Osteoblast (primary cell): ENCODE measurements around the gene PTF1A. TPM values are rescaled to one million over a fixed set of nuclear protein-coding genes. Genes with fewer than 3 reads are reported as not detected.

Experiments
- DNase-seq: peaks from one replicate; pipeline ENCODE4 v3.0.0; 2011; ENCODE audit warnings: low spot score, mixed read lengths; ENCODE audit not compliant: insufficient read length; ENCODE audit errors: missing footprints
- H2AFZ ChIP-seq: 2 replicates; pipeline ENCODE4 v1.6.0; 2011; ENCODE audit warnings: mild to moderate bottlenecking, low read length
- H3K27ac ChIP-seq: 2 replicates; pipeline ENCODE4 v1.5.1; 2011; ENCODE audit warnings: mild to moderate bottlenecking, low read depth, low read length, moderate library complexity
- H3K27me3 ChIP-seq: 2 replicates; pipeline ENCODE4 v1.6.0; 2012; ENCODE audit warnings: mild to moderate bottlenecking, control low read depth, inconsistent platforms, low read length, moderate library complexity; ENCODE audit not compliant: insufficient read depth
- H3K36me3 ChIP-seq: 2 replicates; pipeline ENCODE4 v1.5.1; 2011; ENCODE audit warnings: mild to moderate bottlenecking, low read length, control low read depth, moderate library complexity; ENCODE audit not compliant: insufficient read depth
- H3K4me1 ChIP-seq: 2 replicates; pipeline ENCODE4 v1.5.1; 2011; ENCODE audit warnings: mild to moderate bottlenecking, low read length, control low read depth, moderate library complexity; ENCODE audit not compliant: insufficient read depth
- H3K4me2 ChIP-seq: 2 replicates; pipeline ENCODE4 v1.6.0; 2011; ENCODE audit warnings: mild to moderate bottlenecking, low read length; ENCODE audit not compliant: insufficient read depth
- H3K4me3 ChIP-seq: fragments of 200-600 bp; sonication (generic); 3 replicates; pipeline ENCODE4 v1.5.1; 2012; ENCODE audit warnings: mild to moderate bottlenecking, low read length, inconsistent platforms; ENCODE audit not compliant: insufficient read depth
- H3K79me2 ChIP-seq: 2 replicates; pipeline ENCODE4 v1.6.0; 2012; ENCODE audit warnings: mild to moderate bottlenecking, low read length, control low read depth, inconsistent platforms; ENCODE audit not compliant: insufficient read depth
- H3K9me3 ChIP-seq: 2 replicates; pipeline ENCODE4 v1.5.1; 2011; ENCODE audit warnings: low read depth, low read length, control low read depth
- H4K20me1 ChIP-seq: 2 replicates; pipeline ENCODE4 v1.6.0; 2012; ENCODE audit warnings: mild to moderate bottlenecking, low read length, control low read depth; ENCODE audit not compliant: insufficient read depth
- total RNA-seq: library from RNA; depleted of rRNA; stranded (reverse); fragments of >200 nt; gene quantifications from 2 replicates; pipeline ENCODE4 v1.2.3, GENCODE V29; 2012
- TF ChIP-seq, protein P1 (sequence below): IDR thresholded peaks from 2 replicates; pipeline ENCODE4 v1.5.1; 2011; ENCODE audit warnings: mild to moderate bottlenecking, low read depth, low read length, moderate library complexity; ENCODE audit errors: extremely low read depth

PTF1A gene
- total RNA-seq, 1 donor, result not detected

DNA sequence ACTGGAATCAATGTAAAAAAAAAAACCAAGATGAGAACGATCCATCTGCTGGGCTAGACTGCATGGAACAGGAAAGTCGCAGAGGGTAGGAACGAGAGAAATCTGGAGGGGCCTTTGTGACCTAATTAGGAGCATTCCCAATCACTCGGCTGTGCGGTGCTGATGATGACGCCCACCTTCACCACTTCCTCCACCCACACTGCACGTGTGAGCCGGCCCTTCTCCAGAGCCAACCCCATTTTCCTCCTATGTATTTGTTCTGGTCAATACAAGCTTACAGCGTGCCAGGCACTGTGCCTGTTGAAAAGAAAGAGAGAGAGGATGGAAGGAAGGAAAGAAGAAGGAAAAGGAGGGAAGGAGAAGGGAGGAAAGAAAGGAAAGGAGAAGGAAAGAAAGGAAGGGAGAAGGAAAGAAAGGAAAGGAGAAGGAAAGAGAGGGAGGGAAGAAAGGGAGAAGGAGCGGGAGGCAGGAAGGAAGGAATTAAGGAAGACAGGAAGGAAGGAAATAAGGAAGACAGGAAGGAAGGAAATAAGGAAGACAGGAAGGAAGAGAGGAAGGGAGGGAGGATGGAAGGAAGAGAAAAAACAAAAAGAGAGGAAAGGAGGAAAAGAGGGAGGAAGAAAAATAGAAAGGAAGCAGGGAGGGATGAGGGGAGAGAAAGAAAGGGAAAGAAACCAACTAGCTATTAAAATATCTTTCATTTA is 35.5 kb upstream of the PTF1A start:
- H3K4me2 ChIP-seq, result no peak overlapping the region
- H2AFZ ChIP-seq, result no peak overlapping the region
- no peaks in the 10 kb centered on the region for H4K20me1 ChIP-seq
- no peaks in the 10 kb centered on the region for H3K79me2 ChIP-seq
- H3K27me3 ChIP-seq, result no peaks in the 10 kb centered on the region
- H3K27ac ChIP-seq, result no peak overlapping the region
- no peak overlapping the region for H3K4me3 ChIP-seq
- H3K36me3 ChIP-seq, result no peaks in the 10 kb centered on the region
- H3K9me3 ChIP-seq, result no peaks in the 10 kb centered on the region
- H3K4me1 ChIP-seq, result peaks cover 6% of the 10 kb centered on the region
- peak; percentile 44 for DNase-seq
- TF ChIP-seq, protein P1, sequence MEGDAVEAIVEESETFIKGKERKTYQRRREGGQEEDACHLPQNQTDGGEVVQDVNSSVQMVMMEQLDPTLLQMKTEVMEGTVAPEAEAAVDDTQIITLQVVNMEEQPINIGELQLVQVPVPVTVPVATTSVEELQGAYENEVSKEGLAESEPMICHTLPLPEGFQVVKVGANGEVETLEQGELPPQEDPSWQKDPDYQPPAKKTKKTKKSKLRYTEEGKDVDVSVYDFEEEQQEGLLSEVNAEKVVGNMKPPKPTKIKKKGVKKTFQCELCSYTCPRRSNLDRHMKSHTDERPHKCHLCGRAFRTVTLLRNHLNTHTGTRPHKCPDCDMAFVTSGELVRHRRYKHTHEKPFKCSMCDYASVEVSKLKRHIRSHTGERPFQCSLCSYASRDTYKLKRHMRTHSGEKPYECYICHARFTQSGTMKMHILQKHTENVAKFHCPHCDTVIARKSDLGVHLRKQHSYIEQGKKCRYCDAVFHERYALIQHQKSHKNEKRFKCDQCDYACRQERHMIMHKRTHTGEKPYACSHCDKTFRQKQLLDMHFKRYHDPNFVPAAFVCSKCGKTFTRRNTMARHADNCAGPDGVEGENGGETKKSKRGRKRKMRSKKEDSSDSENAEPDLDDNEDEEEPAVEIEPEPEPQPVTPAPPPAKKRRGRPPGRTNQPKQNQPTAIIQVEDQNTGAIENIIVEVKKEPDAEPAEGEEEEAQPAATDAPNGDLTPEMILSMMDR, result no peak

DNA sequence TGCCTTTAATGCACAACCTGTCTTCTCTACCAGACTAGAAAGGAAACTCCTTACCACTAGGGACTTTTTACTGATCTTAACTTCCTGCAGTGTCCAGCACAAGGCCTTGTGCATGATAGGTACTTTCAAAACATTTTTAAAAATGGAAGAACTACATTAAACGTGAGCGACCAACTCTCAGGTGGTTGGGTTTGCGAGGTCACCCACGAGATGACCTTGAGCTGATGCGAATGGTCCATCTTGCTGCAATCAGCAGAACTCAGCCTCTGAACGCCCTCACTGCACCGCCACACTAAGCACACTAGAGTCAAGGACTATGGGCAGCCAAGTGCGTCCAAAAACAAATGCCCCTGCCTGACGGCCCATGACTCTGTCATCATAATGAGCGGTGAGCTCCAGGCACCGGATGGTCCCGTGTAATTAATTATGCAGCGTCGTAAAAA is 34.9 kb upstream of the PTF1A start:
- no peaks in the 10 kb centered on the region for H3K36me3 ChIP-seq
- no peaks in the 10 kb centered on the region for H3K9me3 ChIP-seq
- no peak overlapping the region for H2AFZ ChIP-seq
- H3K4me3 ChIP-seq, result no peak overlapping the region
- H3K4me1 ChIP-seq, result peaks cover 6% of the 10 kb centered on the region
- H3K79me2 ChIP-seq, result no peaks in the 10 kb centered on the region
- no peak overlapping the region for H3K4me2 ChIP-seq
- H3K27ac ChIP-seq, result no peak overlapping the region
- TF ChIP-seq, protein P1, result no peak
- no peaks in the 10 kb centered on the region for H4K20me1 ChIP-seq
- DNase-seq, result peak; percentile 65
- H3K27me3 ChIP-seq, result no peaks in the 10 kb centered on the region

DNA sequence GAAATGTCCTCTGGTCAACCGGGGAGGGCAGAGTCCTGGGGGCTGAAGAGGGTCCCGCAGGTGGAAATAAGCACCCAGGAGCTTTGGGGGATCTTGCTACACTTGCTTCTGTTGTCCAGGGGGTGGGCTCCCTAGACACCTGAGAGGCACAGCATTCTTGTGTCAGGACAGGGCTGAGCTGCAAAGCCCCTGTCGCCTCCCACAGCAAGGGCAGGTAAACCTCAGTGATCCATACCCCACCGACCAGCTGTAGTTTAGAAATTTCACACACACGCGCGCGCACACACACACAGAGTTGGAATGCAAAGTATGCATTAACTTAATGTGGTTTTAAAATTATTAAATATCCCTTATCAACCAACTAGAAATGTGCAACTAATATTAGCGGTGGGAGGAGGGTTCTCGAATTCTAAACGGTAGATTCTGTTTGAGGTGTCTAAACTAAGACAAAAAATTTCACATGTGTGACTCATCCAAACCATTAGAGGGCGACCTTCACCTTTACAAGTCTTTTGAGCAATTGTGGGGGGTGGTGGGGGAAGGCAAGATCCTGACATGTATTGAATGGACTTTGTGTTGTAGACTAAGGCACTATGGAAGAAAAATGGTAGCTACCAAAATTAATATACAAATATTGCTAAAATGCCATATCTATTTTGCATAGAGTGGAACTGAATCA is 34.3 kb upstream of the PTF1A start:
- no peaks in the 10 kb centered on the region for H3K27me3 ChIP-seq
- peak; percentile 44 for DNase-seq
- H4K20me1 ChIP-seq, result no peaks in the 10 kb centered on the region
- no peaks in the 10 kb centered on the region for H3K36me3 ChIP-seq
- TF ChIP-seq, protein P1, result no peak
- peak overlapping the region; percentile 30 for H3K4me3 ChIP-seq
- H3K27ac ChIP-seq, result no peak overlapping the region
- no peaks in the 10 kb centered on the region for H3K9me3 ChIP-seq
- peak overlapping the region; percentile 47 for H2AFZ ChIP-seq
- no peaks in the 10 kb centered on the region for H3K79me2 ChIP-seq
- peak overlapping the region; percentile 71 for H3K4me2 ChIP-seq
- peaks cover 6% of the 10 kb centered on the region for H3K4me1 ChIP-seq

DNA sequence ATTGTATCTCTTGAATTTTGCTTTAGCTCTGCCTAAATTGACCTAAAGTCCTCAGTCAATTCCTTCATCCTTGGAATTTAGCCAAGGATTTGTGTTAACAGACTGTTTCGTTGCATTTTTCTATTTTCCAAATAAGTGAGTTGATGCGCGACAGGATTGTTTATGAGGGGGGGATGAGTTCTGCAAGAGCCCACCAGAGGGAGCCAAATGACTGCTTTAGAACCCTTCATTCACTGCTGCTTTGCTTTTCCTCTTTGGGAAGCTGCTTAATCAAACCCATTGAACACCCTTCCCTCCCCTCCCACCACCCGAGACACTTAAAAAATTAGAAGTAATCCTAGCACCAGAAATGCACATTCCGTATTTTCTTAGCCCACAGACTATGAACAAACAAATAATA is 33.7 kb upstream of the PTF1A start:
- peak; percentile 91 for DNase-seq
- Histone ChIP-seq H3K9me3 (no peaks in the 10 kb centered on the region), H3K27me3 (no peaks in the 10 kb centered on the region), H4K20me1 (no peaks in the 10 kb centered on the region), H3K4me2 (peak overlapping the region; percentile 71), H3K4me1 (peaks cover 6% of the 10 kb centered on the region), H3K27ac (no peak overlapping the region), H2AFZ (peak overlapping the region; percentile 47), H3K4me3 (peak overlapping the region; percentile 30), H3K79me2 (no peaks in the 10 kb centered on the region), H3K36me3 (no peaks in the 10 kb centered on the region)
- TF ChIP-seq, protein P1, result peak; percentile 80
